Glomerular visceral epithelial cell (primary cell): Measurements from ENCODE around the gene UBE2D3.

Source experiments
- DNase-seq: peaks from one replicate; pipeline ENCODE4 v3.0.0-alpha.2; 2016; ENCODE audit errors: extremely low spot score

UBE2D3 gene

GRCh38 chr4:102754044-102754443 lies 73.3 kb downstream of the UBE2D3 start:
- DNase-seq = no peak

DNA sequence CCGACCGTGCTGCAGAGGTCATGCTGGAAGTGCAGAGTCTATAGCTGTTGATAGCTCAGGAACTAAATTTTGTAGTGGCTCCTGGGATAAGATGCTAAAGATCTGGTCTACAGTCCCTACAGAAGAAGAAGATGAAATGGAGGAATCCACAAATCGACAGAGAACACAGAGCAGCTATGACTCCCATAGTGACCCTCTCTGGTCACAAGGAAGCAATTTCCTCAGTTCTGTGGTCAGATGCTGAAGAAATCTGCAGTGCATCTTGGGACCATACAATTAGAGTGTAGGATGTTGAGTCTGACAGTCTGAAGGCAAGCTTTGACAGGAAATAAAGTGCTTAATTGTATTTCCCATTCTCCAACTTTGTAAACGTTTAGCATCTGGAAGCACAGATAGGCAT lies 75.4 kb downstream of the UBE2D3 start:
- DNase-seq = no peak
